Effector memory CD8-positive, alpha-beta T cell (primary cell): ENCODE data around the gene TMEM233.

Source experiments
- ATAC-seq: fragments of 150-1000 bp; cut with Tn5 transposase; replicated peaks from 2 replicates; pipeline ENCODE4 v1.10.0; 2021; ENCODE audit warnings: mild to moderate bottlenecking, moderate library complexity
- DNase-seq, 3 experiments: peaks; one replicate each; pipeline ENCODE4 v3.0.0; 2021
- H3K27ac Mint-ChIP-seq, 2 donors: one replicate each; pipeline ENCODE4 v1.8.0; 2022; ENCODE audit warnings: mild to moderate bottlenecking in 2 of 2, mixed read lengths in 2 of 2, moderate library complexity in 2 of 2
- H3K27me3 Mint-ChIP-seq, 2 donors: one replicate each; pipeline ENCODE4 v1.8.0; 2022; ENCODE audit warnings: mixed read lengths in 2 of 2
- H3K36me3 Mint-ChIP-seq: one replicate; pipeline ENCODE4 v1.8.0; 2022; ENCODE audit warnings: mild to moderate bottlenecking, moderate library complexity, mixed read lengths; ENCODE audit not compliant: insufficient read depth
- H3K4me1 Mint-ChIP-seq, 2 donors: one replicate each; pipeline ENCODE4 v1.8.0; 2022; ENCODE audit warnings: low read depth in 2 of 2, mixed read lengths in 2 of 2
- H3K4me3 Mint-ChIP-seq, 2 donors: one replicate each; pipeline ENCODE4 v1.8.0; 2022; ENCODE audit warnings: mild to moderate bottlenecking in 2 of 2, mixed read lengths in 2 of 2, moderate library complexity in 2 of 2
- H3K9me3 Mint-ChIP-seq, 2 donors: one replicate each; pipeline ENCODE4 v1.8.0; 2022; ENCODE audit warnings: mixed read lengths in 2 of 2

TMEM233 gene

GRCh38 chr12:119682639-119683252, 89.2 kb downstream of the TMEM233 start:
- ATAC-seq (peak; percentile 29), DNase-seq (no peak)
- Mint-ChIP-seq H3K4me1 (peaks cover 1 to 3% of the 10 kb centered on the region in 2 donors), H3K4me3 (no peak overlapping the region), H3K9me3 (no peaks in the 10 kb centered on the region), H3K27me3 (no peaks in the 10 kb centered on the region), H3K27ac (peak overlapping the region; percentile 62 to 86), H3K36me3 (peaks cover 28% of the 10 kb centered on the region)

GRCh38 chr12:119683413-119683812, 89.8 kb downstream of the TMEM233 start:
- H3K4me1 Mint-ChIP-seq: peaks cover 1 to 3% of the 10 kb centered on the region in 2 donors
- DNase-seq: no peak
- no peaks in the 10 kb centered on the region for H3K9me3 Mint-ChIP-seq
- H3K4me3 Mint-ChIP-seq: no peak overlapping the region
- ATAC-seq: no peak
- peaks cover 23% of the 10 kb centered on the region for H3K36me3 Mint-ChIP-seq
- no peaks in the 10 kb centered on the region for H3K27me3 Mint-ChIP-seq
- peak overlapping the region in 1 of 2 donors; percentile 86 for H3K27ac Mint-ChIP-seq

GRCh38 chr12:119683816-119684215, 90.2 kb downstream of the TMEM233 start:
- Mint-ChIP-seq H3K27me3 (no peaks in the 10 kb centered on the region), H3K4me3 (no peak overlapping the region)

GRCh38 chr12:119684711-119685369, 91.3 kb downstream of the TMEM233 start:
- H3K27ac Mint-ChIP-seq: no peak overlapping the region

More at GRCh38 chr12:119683816-119684215, 90.2 kb downstream of the TMEM233 start:
- peaks cover 1 to 3% of the 10 kb centered on the region in 2 donors for H3K4me1 Mint-ChIP-seq
- H3K27ac Mint-ChIP-seq: no peak overlapping the region
- DNase-seq (no peak), ATAC-seq (no peak)
- H3K36me3 Mint-ChIP-seq: peaks cover 21% of the 10 kb centered on the region
- H3K9me3 Mint-ChIP-seq: no peaks in the 10 kb centered on the region

GRCh38 chr12:119685375-119685774, 91.8 kb downstream of the TMEM233 start:
- H3K36me3 Mint-ChIP-seq: peaks cover 6% of the 10 kb centered on the region
- H3K4me3 Mint-ChIP-seq: no peak overlapping the region
- H3K4me1 Mint-ChIP-seq: peaks cover 0 to 1% of the 10 kb centered on the region in 2 donors
- no peak for ATAC-seq
- no peaks in the 10 kb centered on the region for H3K9me3 Mint-ChIP-seq
- no peak for DNase-seq
- no peaks in the 10 kb centered on the region for H3K27me3 Mint-ChIP-seq
- H3K27ac Mint-ChIP-seq: peak overlapping the region in 1 of 2 donors; percentile 12

More at GRCh38 chr12:119684711-119685369, 91.3 kb downstream of the TMEM233 start:
- no peaks in the 10 kb centered on the region for H3K27me3 Mint-ChIP-seq
- ATAC-seq: no peak
- H3K36me3 Mint-ChIP-seq: peaks cover 11% of the 10 kb centered on the region
- H3K9me3 Mint-ChIP-seq: no peaks in the 10 kb centered on the region
- DNase-seq: no peak
- peaks cover 1 to 2% of the 10 kb centered on the region in 2 donors for H3K4me1 Mint-ChIP-seq
- H3K4me3 Mint-ChIP-seq: no peak overlapping the region

GRCh38 chr12:119686355-119686754, 92.8 kb downstream of the TMEM233 start:
- no peaks in the 10 kb centered on the region for H3K27me3 Mint-ChIP-seq
- no peaks in the 10 kb centered on the region for H3K36me3 Mint-ChIP-seq
- DNase-seq (no peak), ATAC-seq (no peak)
- no peak overlapping the region for H3K4me3 Mint-ChIP-seq
- no peak overlapping the region for H3K27ac Mint-ChIP-seq
- H3K4me1 Mint-ChIP-seq: peaks cover 0 to 1% of the 10 kb centered on the region in 2 donors
- no peaks in the 10 kb centered on the region for H3K9me3 Mint-ChIP-seq

- H3K27ac Mint-ChIP-seq: no peak overlapping the region
Measured at GRCh38 chr12:119686776-119687175, 93.2 kb downstream of the TMEM233 start.

GRCh38 chr12:119687406-119687805, 93.8 kb downstream of the TMEM233 start:
- no peaks in the 10 kb centered on the region for H3K9me3 Mint-ChIP-seq
- no peaks in the 10 kb centered on the region for H3K4me1 Mint-ChIP-seq
- H3K27me3 Mint-ChIP-seq: no peaks in the 10 kb centered on the region
- DNase-seq: no peak
- H3K4me3 Mint-ChIP-seq: no peak overlapping the region
- no peak overlapping the region for H3K27ac Mint-ChIP-seq
- H3K36me3 Mint-ChIP-seq: no peaks in the 10 kb centered on the region
- no peak for ATAC-seq

More at GRCh38 chr12:119686776-119687175, 93.2 kb downstream of the TMEM233 start:
- no peak overlapping the region for H3K4me3 Mint-ChIP-seq
- no peaks in the 10 kb centered on the region for H3K27me3 Mint-ChIP-seq
- H3K9me3 Mint-ChIP-seq: no peaks in the 10 kb centered on the region
- peaks cover 0 to 1% of the 10 kb centered on the region in 2 donors for H3K4me1 Mint-ChIP-seq
- no peaks in the 10 kb centered on the region for H3K36me3 Mint-ChIP-seq
- ATAC-seq: no peak
- no peak for DNase-seq

GRCh38 chr12:119687879-119688278, 94.3 kb downstream of the TMEM233 start:
- H3K36me3 Mint-ChIP-seq: no peaks in the 10 kb centered on the region
- no peak overlapping the region for H3K4me3 Mint-ChIP-seq
- H3K9me3 Mint-ChIP-seq: no peaks in the 10 kb centered on the region
- DNase-seq: no peak
- no peak overlapping the region for H3K27ac Mint-ChIP-seq
- no peaks in the 10 kb centered on the region for H3K27me3 Mint-ChIP-seq
- no peaks in the 10 kb centered on the region for H3K4me1 Mint-ChIP-seq
- ATAC-seq: no peak

GRCh38 chr12:119689935-119690500, 96.4 kb downstream of the TMEM233 start:
- Mint-ChIP-seq H3K9me3 (no peaks in the 10 kb centered on the region), H3K4me1 (no peaks in the 10 kb centered on the region), H3K27ac (no peak overlapping the region), H3K27me3 (no peaks in the 10 kb centered on the region), H3K36me3 (no peaks in the 10 kb centered on the region), H3K4me3 (no peak overlapping the region)
- ATAC-seq (no peak), DNase-seq (no peak)

- H3K9me3 Mint-ChIP-seq: no peaks in the 10 kb centered on the region
- DNase-seq (no peak), ATAC-seq (no peak)
- H3K4me3 Mint-ChIP-seq: no peak overlapping the region
- H3K27ac Mint-ChIP-seq: no peak overlapping the region
- H3K27me3 Mint-ChIP-seq: no peaks in the 10 kb centered on the region
- no peaks in the 10 kb centered on the region for H3K4me1 Mint-ChIP-seq
- no peaks in the 10 kb centered on the region for H3K36me3 Mint-ChIP-seq
Measured at GRCh38 chr12:119691202-119691810, 97.7 kb downstream of the TMEM233 start.

- Mint-ChIP-seq H3K4me3 (no peak overlapping the region), H3K4me1 (no peaks in the 10 kb centered on the region), H3K27ac (no peak overlapping the region), H3K36me3 (no peaks in the 10 kb centered on the region), H3K27me3 (no peaks in the 10 kb centered on the region), H3K9me3 (no peaks in the 10 kb centered on the region)
- ATAC-seq (no peak), DNase-seq (no peak)
Measured at GRCh38 chr12:119692410-119692809, 98.8 kb downstream of the TMEM233 start.
